T-helper 2 cell treated with Interferon-gamma antibody and Interleukin-4, amounts not matched to agents 5 μg/mL and 100 μg/mL, for 36 hours (primary cell): ENCODE measurements around the gene LGI2.

ENCODE experiments used
- DNase-seq: peaks from one replicate; pipeline ENCODE4 v3.0.0; 2021; ENCODE audit warnings: low spot score
- H3K27ac Mint-ChIP-seq: one replicate; pipeline ENCODE4 v1.8.0; 2021; ENCODE audit warnings: mild to moderate bottlenecking, mixed read lengths
- H3K27me3 Mint-ChIP-seq: one replicate; pipeline ENCODE4 v1.8.0; 2021; ENCODE audit warnings: low read depth, mixed read lengths
- H3K36me3 Mint-ChIP-seq: one replicate; pipeline ENCODE4 v1.8.0; 2021; ENCODE audit warnings: low read depth, mixed read lengths
- H3K4me1 Mint-ChIP-seq: one replicate; pipeline ENCODE4 v1.8.0; 2021; ENCODE audit warnings: low read depth, mixed read lengths
- H3K4me3 Mint-ChIP-seq: one replicate; pipeline ENCODE4 v1.8.0; 2022; ENCODE audit warnings: mild to moderate bottlenecking, moderate library complexity, mixed read lengths
- H3K9me3 Mint-ChIP-seq: one replicate; pipeline ENCODE4 v1.8.0; 2021; ENCODE audit warnings: mixed read lengths

LGI2 gene

GRCh38 chr4:24973404-24973746, 57.4 kb downstream of the LGI2 start:
- H3K4me1 Mint-ChIP-seq, result no peaks in the 10 kb centered on the region
- no peak overlapping the region for H3K4me3 Mint-ChIP-seq
- no peak overlapping the region for H3K27ac Mint-ChIP-seq
- peaks cover 7% of the 10 kb centered on the region for H3K27me3 Mint-ChIP-seq
- peaks cover 3% of the 10 kb centered on the region for H3K9me3 Mint-ChIP-seq
- no peaks in the 10 kb centered on the region for H3K36me3 Mint-ChIP-seq
- DNase-seq, result no peak

GRCh38 chr4:24971192-24971591, 59.6 kb downstream of the LGI2 start:
- Mint-ChIP-seq H3K4me3 (no peak overlapping the region), H3K9me3 (peaks cover 7% of the 10 kb centered on the region), H3K27me3 (peaks cover 4% of the 10 kb centered on the region), H3K36me3 (no peaks in the 10 kb centered on the region), H3K27ac (no peak overlapping the region), H3K4me1 (no peaks in the 10 kb centered on the region)
- no peak for DNase-seq

DNA sequence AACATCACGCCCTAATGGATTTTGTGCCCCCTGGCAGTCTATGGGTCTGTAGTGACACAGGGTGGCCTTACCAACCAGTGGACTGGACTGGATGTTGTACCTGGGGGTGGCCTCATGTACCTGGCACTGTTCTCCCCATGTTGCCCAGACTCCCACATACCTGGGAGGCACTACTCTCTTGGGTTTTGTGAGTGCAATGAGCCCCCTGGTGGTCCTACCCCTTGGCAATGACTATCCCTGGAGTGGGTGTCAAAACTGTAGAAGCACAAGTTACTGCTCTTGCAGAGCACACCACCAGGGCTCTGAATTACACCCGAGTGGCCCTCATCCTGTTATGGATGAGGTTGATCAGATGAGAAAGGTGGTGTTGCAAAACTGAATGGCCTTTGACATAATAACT, 60.1 kb downstream of the LGI2 start:
- DNase-seq, result no peak
- peaks cover 8% of the 10 kb centered on the region for H3K9me3 Mint-ChIP-seq
- H3K27me3 Mint-ChIP-seq, result peaks cover 3% of the 10 kb centered on the region
- H3K4me1 Mint-ChIP-seq, result no peaks in the 10 kb centered on the region
- H3K36me3 Mint-ChIP-seq, result no peaks in the 10 kb centered on the region
- H3K4me3 Mint-ChIP-seq, result no peak overlapping the region
- no peak overlapping the region for H3K27ac Mint-ChIP-seq

- no peaks in the 10 kb centered on the region for H3K36me3 Mint-ChIP-seq
- no peak overlapping the region for H3K27ac Mint-ChIP-seq
Observed at GRCh38 chr4:24970191-24970590, 60.6 kb downstream of the LGI2 start.

DNA sequence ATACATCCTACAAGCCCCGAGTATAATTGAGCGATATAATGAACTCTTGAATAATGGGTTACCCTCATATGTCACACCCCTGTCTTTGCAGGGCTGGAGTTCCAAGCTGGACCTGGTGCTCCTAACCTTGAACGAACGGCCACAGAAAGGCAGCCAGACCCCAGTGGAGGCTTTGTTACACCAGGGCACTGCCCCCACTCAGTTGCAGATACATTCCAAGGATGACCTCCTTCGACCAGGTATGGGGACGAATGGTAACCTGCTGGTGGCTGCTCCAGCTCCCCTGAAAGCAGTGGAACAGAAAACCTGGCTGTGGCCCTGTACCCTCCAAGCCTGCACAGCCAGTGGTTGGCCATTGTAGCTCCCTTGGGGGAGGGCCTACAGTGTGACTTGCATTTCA, 61.3 kb downstream of the LGI2 start:
- DNase-seq, result no peak
- H3K4me1 Mint-ChIP-seq, result no peaks in the 10 kb centered on the region
- peaks cover 13% of the 10 kb centered on the region for H3K9me3 Mint-ChIP-seq
- peaks cover 1% of the 10 kb centered on the region for H3K27me3 Mint-ChIP-seq
- H3K36me3 Mint-ChIP-seq, result no peaks in the 10 kb centered on the region
- H3K27ac Mint-ChIP-seq, result no peak overlapping the region
- H3K4me3 Mint-ChIP-seq, result no peak overlapping the region

More at GRCh38 chr4:24970191-24970590, 60.6 kb downstream of the LGI2 start:
- Mint-ChIP-seq H3K27me3 (peaks cover 1% of the 10 kb centered on the region), H3K4me1 (no peaks in the 10 kb centered on the region), H3K4me3 (no peak overlapping the region), H3K9me3 (peaks cover 8% of the 10 kb centered on the region)
- no peak for DNase-seq

- H3K27me3 Mint-ChIP-seq, result peaks cover 1% of the 10 kb centered on the region
- H3K4me3 Mint-ChIP-seq, result no peak overlapping the region
- no peaks in the 10 kb centered on the region for H3K36me3 Mint-ChIP-seq
- H3K4me1 Mint-ChIP-seq, result no peaks in the 10 kb centered on the region
- H3K27ac Mint-ChIP-seq, result no peak overlapping the region
- peaks cover 18% of the 10 kb centered on the region for H3K9me3 Mint-ChIP-seq
- no peak for DNase-seq
Observed at GRCh38 chr4:24968992-24969391, 61.8 kb downstream of the LGI2 start.

DNA sequence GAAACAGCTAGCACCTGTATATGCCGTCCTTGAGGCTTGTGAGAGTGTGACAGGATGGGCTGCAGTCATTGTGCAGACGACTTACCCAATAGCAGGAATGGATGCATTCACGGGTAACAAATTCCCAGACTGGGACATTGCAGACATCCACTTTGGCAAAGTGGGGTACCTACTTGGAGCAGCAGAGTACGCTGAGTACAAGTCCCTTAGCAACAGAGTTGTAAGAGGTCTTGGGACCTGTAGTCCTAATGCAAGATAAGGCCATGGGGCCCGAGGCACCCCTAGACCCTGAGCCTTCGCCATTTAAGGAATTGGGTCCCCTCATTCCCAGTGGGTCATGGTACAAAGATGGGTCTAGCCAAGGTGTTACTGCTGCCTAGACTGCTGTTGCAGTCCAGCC, 62.5 kb downstream of the LGI2 start:
- H3K36me3 Mint-ChIP-seq, result no peaks in the 10 kb centered on the region
- H3K4me3 Mint-ChIP-seq, result no peak overlapping the region
- DNase-seq, result no peak
- H3K9me3 Mint-ChIP-seq, result peaks cover 25% of the 10 kb centered on the region
- no peak overlapping the region for H3K27ac Mint-ChIP-seq
- H3K27me3 Mint-ChIP-seq, result peaks cover 1% of the 10 kb centered on the region
- H3K4me1 Mint-ChIP-seq, result no peaks in the 10 kb centered on the region

DNA sequence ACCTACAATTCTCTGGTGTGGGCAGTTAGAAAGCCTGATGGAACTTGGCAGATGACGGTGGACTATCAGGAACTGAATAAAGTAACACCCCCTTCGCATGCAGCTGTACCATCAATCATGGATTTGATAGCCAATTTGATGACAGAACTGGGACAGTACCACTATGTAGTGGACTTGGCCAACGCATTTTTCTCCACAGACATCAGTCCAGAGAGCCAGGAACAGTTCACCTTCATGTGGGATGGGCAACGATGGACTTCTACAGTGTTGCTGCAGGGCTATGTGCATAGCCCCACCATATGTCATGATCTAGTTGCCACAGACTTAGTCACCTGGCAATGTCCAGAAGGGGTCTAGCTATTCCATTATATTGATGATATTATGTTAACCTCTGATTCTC, 63.4 kb downstream of the LGI2 start:
- Mint-ChIP-seq H3K27me3 (no peaks in the 10 kb centered on the region), H3K4me3 (no peak overlapping the region), H3K4me1 (no peaks in the 10 kb centered on the region), H3K27ac (no peak overlapping the region), H3K36me3 (no peaks in the 10 kb centered on the region), H3K9me3 (peaks cover 25% of the 10 kb centered on the region)
- no peak for DNase-seq

GRCh38 chr4:24966076-24966475, 64.7 kb downstream of the LGI2 start:
- no peaks in the 10 kb centered on the region for H3K27me3 Mint-ChIP-seq
- H3K9me3 Mint-ChIP-seq, result peaks cover 25% of the 10 kb centered on the region
- H3K36me3 Mint-ChIP-seq, result no peaks in the 10 kb centered on the region
- H3K4me3 Mint-ChIP-seq, result no peak overlapping the region
- DNase-seq, result no peak
- H3K4me1 Mint-ChIP-seq, result no peaks in the 10 kb centered on the region
- no peak overlapping the region for H3K27ac Mint-ChIP-seq

DNA sequence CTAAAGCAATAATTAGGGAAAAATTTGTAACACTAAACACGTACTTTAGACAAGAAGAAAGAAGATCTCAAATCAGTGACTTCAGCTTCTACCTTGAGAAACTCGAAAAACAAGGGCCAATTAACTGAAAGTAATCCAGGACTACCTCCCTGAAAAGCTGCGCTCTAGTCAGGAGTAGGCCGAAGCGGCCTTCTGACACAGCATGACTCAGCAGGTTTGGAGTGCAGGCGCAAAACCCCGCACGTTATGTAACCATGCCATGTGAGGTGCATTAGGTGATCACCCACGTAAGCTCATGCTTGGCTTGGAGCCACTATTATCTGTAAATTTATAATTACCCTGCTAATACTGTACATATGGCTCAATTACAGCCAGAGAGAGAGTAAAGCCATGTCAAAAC, 65.1 kb downstream of the LGI2 start:
- DNase-seq, result no peak
- no peak overlapping the region for H3K4me3 Mint-ChIP-seq
- H3K27ac Mint-ChIP-seq, result no peak overlapping the region
- H3K9me3 Mint-ChIP-seq, result peaks cover 25% of the 10 kb centered on the region
- no peaks in the 10 kb centered on the region for H3K27me3 Mint-ChIP-seq
- no peaks in the 10 kb centered on the region for H3K36me3 Mint-ChIP-seq
- H3K4me1 Mint-ChIP-seq, result no peaks in the 10 kb centered on the region

GRCh38 chr4:24963277-24963676, 67.5 kb downstream of the LGI2 start:
- H3K9me3 Mint-ChIP-seq, result peaks cover 22% of the 10 kb centered on the region
- no peak overlapping the region for H3K27ac Mint-ChIP-seq
- no peaks in the 10 kb centered on the region for H3K36me3 Mint-ChIP-seq
- H3K27me3 Mint-ChIP-seq, result no peaks in the 10 kb centered on the region
- no peak for DNase-seq
- no peak overlapping the region for H3K4me3 Mint-ChIP-seq
- no peaks in the 10 kb centered on the region for H3K4me1 Mint-ChIP-seq

DNA sequence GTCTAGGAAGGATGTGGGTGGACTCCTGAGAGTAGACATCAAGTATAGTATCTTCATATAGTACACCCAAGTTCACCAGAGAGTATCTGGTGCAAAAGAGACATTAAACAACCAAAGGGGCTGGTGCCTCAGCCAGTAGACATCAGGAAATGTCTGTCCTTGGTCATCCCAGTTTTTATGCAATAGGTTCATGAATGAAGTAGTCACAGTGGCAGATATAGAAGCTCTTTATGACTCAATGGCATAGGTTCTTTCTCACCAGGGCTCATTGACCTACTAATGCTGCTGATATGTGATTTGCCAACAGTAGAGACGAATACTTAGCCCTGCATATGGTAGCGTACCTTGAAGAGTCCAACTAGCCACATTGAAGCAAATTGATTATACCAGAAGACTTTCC, 72.9 kb downstream of the LGI2 start:
- no peak overlapping the region for H3K4me3 Mint-ChIP-seq
- H3K9me3 Mint-ChIP-seq, result peaks cover 5% of the 10 kb centered on the region
- H3K36me3 Mint-ChIP-seq, result no peaks in the 10 kb centered on the region
- H3K27me3 Mint-ChIP-seq, result no peaks in the 10 kb centered on the region
- H3K27ac Mint-ChIP-seq, result no peak overlapping the region
- DNase-seq, result no peak
- H3K4me1 Mint-ChIP-seq, result no peaks in the 10 kb centered on the region

DNA sequence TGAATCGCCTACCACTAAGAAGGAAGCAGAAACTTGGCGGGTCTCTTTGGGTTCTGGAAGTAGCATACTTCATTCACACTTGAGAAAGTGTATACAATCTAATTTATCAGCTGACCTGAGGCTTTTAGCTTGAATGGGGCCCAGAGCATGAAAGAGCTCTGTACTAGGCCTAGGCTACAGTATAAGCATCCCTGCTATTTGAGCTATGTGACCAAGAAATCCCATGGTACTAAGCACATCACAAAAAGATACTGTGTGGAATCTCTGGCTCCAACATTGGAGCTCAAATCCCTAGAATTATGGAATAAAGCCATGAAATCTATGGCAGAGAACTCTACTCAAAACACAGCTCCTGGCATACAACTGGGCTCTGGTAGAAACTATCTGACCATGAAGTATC, 74.0 kb downstream of the LGI2 start:
- H3K27me3 Mint-ChIP-seq, result no peaks in the 10 kb centered on the region
- no peak overlapping the region for H3K4me3 Mint-ChIP-seq
- no peak overlapping the region for H3K27ac Mint-ChIP-seq
- H3K4me1 Mint-ChIP-seq, result no peaks in the 10 kb centered on the region
- H3K36me3 Mint-ChIP-seq, result no peaks in the 10 kb centered on the region
- peaks cover 5% of the 10 kb centered on the region for H3K9me3 Mint-ChIP-seq
- no peak for DNase-seq

- Mint-ChIP-seq H3K27me3 (no peaks in the 10 kb centered on the region), H3K9me3 (peaks cover 5% of the 10 kb centered on the region), H3K36me3 (no peaks in the 10 kb centered on the region), H3K4me1 (no peaks in the 10 kb centered on the region), H3K27ac (no peak overlapping the region), H3K4me3 (no peak overlapping the region)
- no peak for DNase-seq
Observed at GRCh38 chr4:24956091-24956490, 74.7 kb downstream of the LGI2 start.

DNA sequence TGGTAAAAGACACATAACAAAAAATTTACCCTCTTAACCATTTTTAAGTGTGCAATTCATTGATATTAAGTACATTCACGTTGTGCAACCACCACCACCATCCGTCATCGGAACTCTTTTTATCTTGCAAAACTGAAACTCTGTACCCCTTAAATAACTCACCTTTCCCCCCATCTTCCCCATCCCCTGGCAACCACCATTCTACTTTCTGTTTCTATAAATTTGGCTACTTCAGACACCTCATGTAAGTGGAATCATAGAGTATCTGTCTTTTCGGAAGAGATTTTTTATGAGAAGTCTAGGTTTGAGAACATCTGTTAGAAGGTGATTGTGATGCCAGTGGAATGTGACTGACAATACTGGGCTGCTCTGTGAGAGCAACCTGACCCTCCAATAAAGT, 78.1 kb downstream of the LGI2 start:
- H3K27me3 Mint-ChIP-seq, result no peaks in the 10 kb centered on the region
- no peak overlapping the region for H3K27ac Mint-ChIP-seq
- no peaks in the 10 kb centered on the region for H3K4me1 Mint-ChIP-seq
- no peaks in the 10 kb centered on the region for H3K36me3 Mint-ChIP-seq
- no peak overlapping the region for H3K4me3 Mint-ChIP-seq
- H3K9me3 Mint-ChIP-seq, result peaks cover 5% of the 10 kb centered on the region
- no peak for DNase-seq
